ENCODE measurements around the gene TMEM145. TPM values are rescaled to one million over a fixed set of nuclear protein-coding genes. Genes with fewer than 3 reads are reported as not detected.

Gene TMEM145
- total RNA-seq, 1 experiment from 2014 or later, result 0.81 TPM

GRCh38 chr19:42360787-42361544 lies 47.9 kb downstream of the TMEM145 start:
- no peak for DNase-seq (ENCODE audit: low spot score)

DNA sequence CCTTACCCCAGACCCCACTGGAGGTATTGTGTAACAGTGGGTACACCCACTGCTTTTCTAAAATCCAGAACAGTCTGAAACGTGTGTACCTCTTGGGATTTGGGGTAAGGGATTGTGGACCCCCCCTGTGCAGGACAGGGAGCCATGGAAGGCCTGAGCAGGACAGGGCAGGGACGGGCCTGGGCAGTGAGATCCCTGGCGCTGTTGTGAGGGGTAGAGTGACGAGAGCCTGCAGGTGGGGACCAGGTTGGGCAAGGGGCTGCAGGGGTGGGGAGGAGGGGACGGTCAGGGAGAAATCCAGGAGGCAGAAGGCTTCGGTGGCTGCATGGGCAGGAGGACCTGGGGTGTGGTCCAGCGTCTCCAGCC lies 48.4 kb downstream of the TMEM145 start:
- DNase-seq (ENCODE audit: low spot score), result no peak

DNA sequence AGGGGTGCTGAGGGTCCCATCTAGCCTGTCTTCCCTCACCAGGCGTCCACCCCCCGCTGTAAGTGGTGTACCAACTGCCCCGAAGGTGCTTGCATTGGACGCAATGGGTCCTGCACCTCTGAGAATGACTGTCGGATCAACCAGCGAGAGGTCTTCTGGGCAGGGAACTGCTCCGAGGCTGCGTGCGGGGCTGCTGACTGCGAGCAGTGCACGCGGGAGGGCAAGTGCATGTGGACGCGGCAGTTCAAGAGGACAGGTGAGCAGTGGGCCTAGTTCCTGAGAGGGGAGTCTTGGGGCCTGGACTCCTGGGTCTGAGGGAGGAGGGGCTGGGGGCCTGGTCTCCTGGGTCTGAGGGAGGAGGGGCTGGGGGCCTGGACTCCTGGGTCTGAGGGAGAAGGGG lies 49.2 kb downstream of the TMEM145 start:
- DNase-seq (ENCODE audit: low spot score), result no peak

DNA sequence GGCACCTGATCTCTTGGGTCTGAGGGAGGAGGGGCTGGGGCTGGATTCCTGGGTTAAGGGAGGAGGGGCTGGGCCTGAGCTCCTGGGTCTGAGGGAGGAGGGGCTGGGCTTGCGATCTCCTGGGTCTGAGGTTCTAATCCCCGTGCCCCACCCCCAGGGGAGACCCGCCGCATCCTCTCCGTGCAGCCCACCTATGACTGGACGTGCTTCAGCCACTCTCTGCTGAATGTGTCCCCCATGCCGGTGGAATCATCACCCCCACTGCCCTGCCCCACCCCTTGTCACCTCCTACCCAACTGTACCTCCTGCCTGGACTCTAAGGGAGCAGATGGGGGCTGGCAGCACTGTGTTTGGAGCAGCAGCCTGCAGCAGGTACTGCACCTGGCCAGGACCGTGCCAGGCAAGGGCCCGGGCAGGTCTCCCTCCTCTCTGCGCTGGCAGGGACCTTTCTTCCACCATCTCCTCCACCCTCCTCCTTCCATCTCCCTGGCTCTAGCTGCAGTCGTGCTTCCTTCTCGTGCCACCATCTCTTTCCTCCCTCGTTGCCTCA lies 49.9 kb downstream of the TMEM145 start:
- DNase-seq (ENCODE audit: low spot score), result no peak

DNA sequence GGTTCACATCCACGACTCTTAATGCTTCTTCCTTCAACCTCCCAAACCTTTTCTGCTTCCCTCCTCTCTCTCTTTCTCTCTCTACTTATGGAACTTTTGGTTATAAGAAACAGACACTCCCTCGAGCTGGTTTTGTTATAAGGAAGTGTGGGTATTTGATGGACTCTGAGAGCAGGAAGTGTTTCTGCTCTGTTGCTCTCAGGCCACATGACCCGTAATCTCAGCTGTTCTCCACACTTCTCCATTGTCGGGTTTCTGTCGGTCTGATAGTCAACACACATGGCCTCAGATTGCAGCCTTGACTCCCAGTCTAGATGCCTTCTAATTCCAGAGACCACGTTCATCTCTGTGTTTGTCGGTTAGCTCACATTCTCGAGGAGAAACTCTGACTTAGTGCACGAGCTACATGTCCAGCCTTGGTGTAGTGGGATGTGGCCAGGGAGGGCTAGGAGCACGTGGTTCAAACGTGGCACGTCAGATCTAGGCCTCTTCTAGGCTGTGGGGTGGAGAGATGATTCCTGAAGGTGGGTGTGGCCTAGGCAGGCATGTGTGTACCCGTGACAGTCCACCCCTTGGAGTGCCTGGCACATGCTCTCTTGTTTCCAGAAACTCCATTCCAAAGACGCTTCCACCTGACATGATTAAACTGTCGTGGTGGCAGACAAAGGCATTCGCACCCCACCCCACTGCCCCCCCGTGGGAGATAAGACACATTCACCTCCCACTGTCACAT lies 50.7 kb downstream of the TMEM145 start:
- DNase-seq (ENCODE audit: low spot score), result no peak

DNA sequence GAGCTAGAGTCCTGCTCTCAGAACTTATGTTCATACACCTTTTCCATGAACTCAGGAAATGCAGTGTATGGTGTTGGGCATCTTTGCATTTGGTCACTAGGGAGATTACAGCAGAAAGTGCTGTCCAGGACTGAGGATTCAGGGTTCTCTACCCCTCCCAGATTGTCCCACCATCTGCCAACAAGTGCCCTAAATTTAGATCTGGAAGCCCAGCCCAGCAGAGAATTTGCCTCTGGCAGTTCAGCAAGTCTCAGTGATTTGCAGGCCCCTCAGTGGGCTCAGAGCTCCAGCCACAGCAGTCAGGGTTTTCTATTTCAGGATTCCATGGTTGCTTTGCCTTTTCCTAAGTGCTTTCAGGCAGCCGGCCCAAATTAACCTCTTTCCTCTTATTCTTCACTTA lies 53.6 kb downstream of the TMEM145 start:
- no peak for DNase-seq (ENCODE audit: low spot score)

GRCh38 chr19:42367929-42368328 lies 54.8 kb downstream of the TMEM145 start:
- DNase-seq (ENCODE audit: low spot score), result no peak

GRCh38 chr19:42368360-42368759 lies 55.3 kb downstream of the TMEM145 start:
- DNase-seq (ENCODE audit: low spot score), result no peak

GRCh38 chr19:42368765-42369164 lies 55.7 kb downstream of the TMEM145 start:
- no peak for DNase-seq (ENCODE audit: low spot score)

DNA sequence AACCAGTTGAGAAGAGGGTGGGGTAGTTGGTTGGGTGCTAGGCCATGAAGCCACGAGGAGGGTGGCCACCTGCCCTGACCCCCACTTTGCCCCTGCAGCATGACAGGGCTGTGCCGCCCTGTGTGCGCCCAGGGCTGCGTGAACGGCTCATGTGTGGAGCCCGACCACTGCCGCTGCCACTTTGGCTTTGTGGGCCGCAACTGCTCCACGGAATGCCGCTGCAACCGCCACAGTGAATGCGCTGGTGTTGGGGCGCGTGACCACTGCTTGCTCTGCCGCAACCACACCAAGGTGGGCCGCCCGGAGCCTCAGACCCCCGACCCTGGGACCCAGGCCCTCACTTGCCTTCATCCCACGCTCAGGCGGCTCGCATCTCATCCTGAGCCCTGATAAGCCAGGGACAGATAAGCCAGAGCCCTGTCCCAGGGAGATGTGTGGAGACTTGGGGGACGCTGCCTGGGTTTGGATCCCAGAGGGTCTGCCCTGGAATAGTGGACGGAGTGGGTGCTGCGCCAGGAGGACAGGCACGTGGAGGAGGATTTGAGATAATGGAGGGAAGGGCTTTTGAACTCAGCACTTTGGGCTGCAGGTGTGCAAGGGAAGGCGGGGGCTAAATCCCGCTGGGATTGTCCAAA lies 56.4 kb downstream of the TMEM145 start:
- no peak for DNase-seq (ENCODE audit: low spot score)

- DNase-seq (ENCODE audit: low spot score), result no peak
Observed at GRCh38 chr19:42370068-42370520, 57.0 kb downstream of the TMEM145 start.

GRCh38 chr19:42370626-42371175 lies 57.6 kb downstream of the TMEM145 start:
- DNase-seq (ENCODE audit: low spot score), result no peak

Small RNA genes within 50 kb of the gene (small RNA-seq; reads per million reads assigned to genes)
- not detected for gene MIR8077

Other genes with a start within 250 kb of the TMEM145 start
- 0.21 TPM in 1 of 2 replicates, not detected in the other for gene GRIK5, start 243.1 kb upstream of the TMEM145 start, total RNA-seq (2014; rRNA removed; shearing (Covaris generic))
- 44.5 and 48.5 TPM in 2 replicates for gene ZNF574, start 237.1 kb upstream of the TMEM145 start, total RNA-seq (2014; rRNA removed; shearing (Covaris generic))
- 0.03 and 0.44 TPM in 2 replicates for gene POU2F2, start 180.9 kb upstream of the TMEM145 start, total RNA-seq (2014; rRNA removed; shearing (Covaris generic))
- 121 and 124 TPM in 2 replicates for gene DEDD2, start 95.6 kb upstream of the TMEM145 start, total RNA-seq (2014; rRNA removed; shearing (Covaris generic))
- 15.3 and 15.9 TPM in 2 replicates for gene ZNF526, start 93.0 kb upstream of the TMEM145 start, total RNA-seq (2014; rRNA removed; shearing (Covaris generic))
- gene GSK3A, start 70.7 kb upstream of the TMEM145 start, total RNA-seq (2014; rRNA removed; shearing (Covaris generic)), result 41.4 and 43.8 TPM in 2 replicates
- gene ERF, start 58.2 kb upstream of the TMEM145 start, total RNA-seq (2014; rRNA removed; shearing (Covaris generic)), result 157 and 160 TPM in 2 replicates
- gene CIC, start 44.1 kb upstream of the TMEM145 start, total RNA-seq (2014; rRNA removed; shearing (Covaris generic)), result 42.1 and 55.5 TPM in 2 replicates
- gene PRR19, start 11.2 kb upstream of the TMEM145 start, total RNA-seq (2014; rRNA removed; shearing (Covaris generic)), result 4.4 and 4.7 TPM in 2 replicates
- 286 and 326 TPM in 2 replicates for gene PAFAH1B3, start 10.7 kb upstream of the TMEM145 start, total RNA-seq (2014; rRNA removed; shearing (Covaris generic))
- 17.6 and 22.9 TPM in 2 replicates for gene MEGF8, start 12.3 kb downstream of the TMEM145 start, total RNA-seq (2014; rRNA removed; shearing (Covaris generic))
- gene CNFN, start 77.0 kb downstream of the TMEM145 start, total RNA-seq (2014; rRNA removed; shearing (Covaris generic)), result 4.3 and 6.6 TPM in 2 replicates
- gene LIPE, start 114.1 kb downstream of the TMEM145 start, total RNA-seq (2014; rRNA removed; shearing (Covaris generic)), result 88.7 and 91.3 TPM in 2 replicates
- 0.61 TPM in 1 of 2 replicates, not detected in the other for gene CXCL17, start 129.6 kb downstream of the TMEM145 start, total RNA-seq (2014; rRNA removed; shearing (Covaris generic))
- 29.4 and 39.6 TPM in 2 replicates for gene CEACAM1, start 215.2 kb downstream of the TMEM145 start, total RNA-seq (2014; rRNA removed; shearing (Covaris generic))